GM06990 (cell line): ENCODE measurements around the gene SHISA8.

Source experiments
- DNase-seq: peaks from one replicate; pipeline ENCODE4 v3.0.0-alpha.2; 2011; ENCODE audit not compliant: insufficient read length; ENCODE audit errors: extremely low read depth
- H3K27me3 ChIP-seq: replicated peaks from 2 replicates; pipeline ENCODE4 v1.6.0; 2011; ENCODE audit warnings: low read length; ENCODE audit not compliant: control insufficient read depth, insufficient read depth
- H3K36me3 ChIP-seq: 2 replicates; pipeline ENCODE4 v1.5.1; 2011; ENCODE audit warnings: low read length; ENCODE audit not compliant: control insufficient read depth, insufficient read depth
- H3K4me3 ChIP-seq: replicated peaks from 2 replicates; pipeline ENCODE4 v1.5.1; 2011; ENCODE audit warnings: low read depth, mild to moderate bottlenecking, control low read depth, low read length
- TF ChIP-seq, protein P1 (sequence below): IDR thresholded peaks from 2 replicates; pipeline ENCODE4 v1.5.1; 2011; ENCODE audit warnings: low read length, control low read depth, mild to moderate bottlenecking, inconsistent platforms; ENCODE audit not compliant: insufficient read depth, poor library complexity, severe bottlenecking

SHISA8 gene

DNA sequence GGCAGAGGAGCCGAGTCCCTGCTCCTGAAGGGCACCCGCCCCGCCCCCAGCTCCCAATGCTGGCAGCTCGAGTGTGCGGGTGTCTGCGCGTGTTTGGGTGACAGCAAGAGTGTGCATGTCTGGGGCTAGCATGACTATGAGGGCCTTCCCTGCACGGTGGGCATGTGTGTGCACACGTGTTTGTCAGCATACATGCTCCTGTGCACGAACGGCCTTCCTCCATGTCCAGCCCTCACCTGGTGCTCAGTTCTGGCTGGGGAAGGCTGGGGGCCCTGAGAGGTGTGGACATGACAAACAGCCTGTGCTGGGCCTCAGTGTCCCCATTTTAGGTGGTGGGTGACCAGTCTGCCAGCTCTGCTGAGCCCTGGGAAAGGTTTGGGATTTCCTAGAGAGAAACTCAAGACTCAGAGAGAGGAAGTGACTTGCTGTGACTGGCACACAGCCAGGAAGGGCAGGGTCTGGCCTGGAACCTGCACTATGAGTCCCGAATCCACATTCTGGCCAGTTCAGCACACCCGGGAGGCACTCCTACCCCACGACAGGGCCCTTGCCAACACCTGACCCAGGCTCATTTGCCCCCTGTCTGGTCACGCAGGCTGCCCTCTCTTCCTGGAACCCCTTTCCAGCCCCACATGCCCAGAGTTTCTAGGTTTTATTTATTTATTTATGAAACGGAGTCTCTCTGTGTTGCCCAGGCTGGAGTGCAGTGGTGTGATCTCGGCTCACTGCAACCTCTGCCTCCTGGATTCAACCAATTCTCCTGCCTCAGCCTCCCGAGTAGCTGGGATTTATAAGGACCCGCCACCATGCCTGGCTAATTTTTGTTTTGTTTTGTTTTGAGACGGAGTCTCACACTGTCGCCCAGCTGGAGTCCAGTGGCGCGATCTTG lies 3.3 kb upstream of the SHISA8 start:
- H3K27me3 ChIP-seq = peaks cover 2% of the 10 kb centered on the region; the same call in 1 of the 2 replicates
- H3K4me3 ChIP-seq = no peak overlapping the region
- TF ChIP-seq, protein P1, sequence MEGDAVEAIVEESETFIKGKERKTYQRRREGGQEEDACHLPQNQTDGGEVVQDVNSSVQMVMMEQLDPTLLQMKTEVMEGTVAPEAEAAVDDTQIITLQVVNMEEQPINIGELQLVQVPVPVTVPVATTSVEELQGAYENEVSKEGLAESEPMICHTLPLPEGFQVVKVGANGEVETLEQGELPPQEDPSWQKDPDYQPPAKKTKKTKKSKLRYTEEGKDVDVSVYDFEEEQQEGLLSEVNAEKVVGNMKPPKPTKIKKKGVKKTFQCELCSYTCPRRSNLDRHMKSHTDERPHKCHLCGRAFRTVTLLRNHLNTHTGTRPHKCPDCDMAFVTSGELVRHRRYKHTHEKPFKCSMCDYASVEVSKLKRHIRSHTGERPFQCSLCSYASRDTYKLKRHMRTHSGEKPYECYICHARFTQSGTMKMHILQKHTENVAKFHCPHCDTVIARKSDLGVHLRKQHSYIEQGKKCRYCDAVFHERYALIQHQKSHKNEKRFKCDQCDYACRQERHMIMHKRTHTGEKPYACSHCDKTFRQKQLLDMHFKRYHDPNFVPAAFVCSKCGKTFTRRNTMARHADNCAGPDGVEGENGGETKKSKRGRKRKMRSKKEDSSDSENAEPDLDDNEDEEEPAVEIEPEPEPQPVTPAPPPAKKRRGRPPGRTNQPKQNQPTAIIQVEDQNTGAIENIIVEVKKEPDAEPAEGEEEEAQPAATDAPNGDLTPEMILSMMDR = no peak
- H3K36me3 ChIP-seq = peaks cover 3% of the 10 kb centered on the region
- peak; percentile 67 for DNase-seq

DNA sequence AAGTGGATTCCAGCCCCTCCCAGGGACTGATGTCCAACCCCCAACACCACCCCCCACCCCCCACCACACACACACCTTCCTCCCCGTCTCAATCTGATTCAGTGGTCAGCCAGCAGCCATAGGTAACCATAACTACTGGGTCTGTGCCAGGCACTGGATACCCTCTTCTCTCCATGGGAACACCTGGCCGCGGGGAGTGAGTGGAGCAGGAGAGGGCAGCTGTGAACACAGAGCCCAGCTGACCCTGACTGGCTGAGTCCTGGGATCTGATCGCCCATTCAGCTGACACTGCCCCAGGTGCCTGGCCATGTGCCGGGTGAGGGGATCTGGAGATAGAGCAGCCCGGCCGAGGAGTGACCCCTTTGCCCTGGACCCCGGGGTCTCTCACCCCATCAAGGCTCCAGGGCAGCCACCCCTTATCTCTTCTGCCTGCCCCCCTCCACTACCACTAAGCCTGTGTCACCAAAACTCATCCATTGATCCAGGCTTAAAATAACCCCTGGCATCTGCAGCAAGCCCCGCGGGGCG lies 2.6 kb upstream of the SHISA8 start:
- H3K36me3 ChIP-seq = no peaks in the 10 kb centered on the region
- H3K4me3 ChIP-seq = no peak overlapping the region
- TF ChIP-seq, protein P1 = no peak
- no peak for DNase-seq
- H3K27me3 ChIP-seq = peaks cover 2% of the 10 kb centered on the region; the same call in 1 of the 2 replicates

DNA sequence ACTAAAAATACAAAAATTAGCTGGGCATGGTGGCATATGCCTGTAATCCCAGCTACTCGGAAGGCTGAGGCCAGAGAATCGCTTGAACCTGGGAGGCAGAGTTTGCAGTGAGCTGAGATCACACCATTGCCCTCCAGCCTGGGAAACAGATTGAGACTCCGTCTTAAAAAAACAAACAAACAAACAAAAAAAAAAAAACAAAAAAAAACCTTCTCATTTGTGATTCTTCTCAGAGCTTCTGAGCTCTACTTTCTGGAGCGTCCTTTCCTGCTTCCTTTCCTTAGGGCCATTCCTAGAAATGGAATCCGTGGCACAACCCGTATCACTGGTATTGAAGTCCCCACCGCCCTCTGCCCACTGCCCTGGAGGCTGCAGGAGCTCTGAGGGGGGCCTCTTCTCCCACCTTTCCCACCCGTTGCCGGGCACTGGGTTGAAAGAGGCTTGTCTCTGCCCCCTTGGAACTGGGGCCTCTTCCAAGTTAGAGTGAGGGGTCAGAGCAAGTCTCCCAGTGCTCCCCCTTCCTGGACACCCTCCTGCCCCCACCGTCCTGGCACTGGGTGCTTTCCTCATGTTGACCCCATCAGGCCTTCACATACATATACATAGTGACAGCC lies 2.0 kb upstream of the SHISA8 start:
- no peak for DNase-seq
- H3K27me3 ChIP-seq = peaks cover 2% of the 10 kb centered on the region; the same call in 1 of the 2 replicates
- no peak overlapping the region for H3K4me3 ChIP-seq
- no peaks in the 10 kb centered on the region for H3K36me3 ChIP-seq
- TF ChIP-seq, protein P1 = no peak

DNA sequence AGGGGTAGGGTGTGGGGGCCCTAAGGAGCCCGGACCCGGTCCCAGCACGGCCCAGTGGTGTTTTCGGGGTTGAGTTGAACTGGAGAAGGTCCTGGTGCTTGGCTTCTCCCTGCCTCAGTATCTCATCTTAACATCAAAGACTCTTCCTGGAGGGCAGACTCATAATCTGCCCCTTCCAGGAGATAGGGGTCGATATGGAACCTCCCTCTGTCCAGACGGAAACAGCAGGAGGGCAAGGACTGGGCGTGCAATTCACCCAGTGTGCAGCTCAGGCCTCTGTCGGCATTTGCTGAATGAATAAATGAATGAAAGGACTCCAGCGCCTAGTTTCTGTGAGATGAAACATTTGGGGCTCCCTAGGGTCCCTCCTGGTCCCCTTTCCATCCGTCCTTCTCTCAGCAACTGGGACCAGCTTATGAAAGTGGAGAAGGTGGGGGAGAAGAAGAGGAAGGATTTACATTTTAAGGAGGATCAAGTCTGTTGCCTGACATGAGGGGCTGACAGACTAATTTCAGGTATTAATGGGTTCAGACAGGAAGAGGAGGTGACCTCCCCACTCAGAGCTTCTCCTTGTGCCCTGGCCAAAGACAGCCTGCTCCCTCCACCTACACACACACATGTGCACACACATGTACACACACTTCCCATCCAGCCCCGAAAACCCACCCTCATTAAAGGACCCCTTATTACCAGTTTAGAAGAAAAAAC lies 1.1 kb upstream of the SHISA8 start:
- Histone ChIP-seq H3K27me3 (peaks cover 2% of the 10 kb centered on the region; the same call in 1 of the 2 replicates), H3K4me3 (no peak overlapping the region), H3K36me3 (no peaks in the 10 kb centered on the region)
- DNase-seq = peak; percentile 20
- TF ChIP-seq, protein P1 = no peak

GRCh38 chr22:41914611-41915034 lies 251 bp downstream of the SHISA8 start:
- H3K4me3 ChIP-seq = peak overlapping the region; percentile 52
- H3K36me3 ChIP-seq = no peaks in the 10 kb centered on the region
- H3K27me3 ChIP-seq = peaks cover 2% of the 10 kb centered on the region; the same call in 1 of the 2 replicates
- TF ChIP-seq, protein P1 = no peak
- no peak for DNase-seq
